Liver (tissue), 9 donors: Measurements from ENCODE around the gene DNAH1. TPM values are rescaled to one million over a fixed set of nuclear protein-coding genes. Genes with fewer than 3 reads are reported as not detected.

Source experiments
- DNase-seq: peaks from one replicate; pipeline ENCODE4 v3.0.0-alpha.2; 2017; ENCODE audit warnings: low spot score
- H3K27ac ChIP-seq, 2 donors: one replicate each; pipeline ENCODE4 v1.7.0; 2013; ENCODE audit warnings: inconsistent platforms in 2 of 2, low read length in 2 of 2, control low read depth in 1 of 2, low read depth in 1 of 2, mild to moderate bottlenecking in 1 of 2
- H3K27me3 ChIP-seq, 4 donors: one replicate each; pipeline versions ENCODE4 v1.6.1 to v1.7.0; 2013; ENCODE audit warnings: low read length in 3 of 4, inconsistent platforms in 1 of 4, mild to moderate bottlenecking in 1 of 4, moderate library complexity in 1 of 4; ENCODE audit not compliant: control insufficient read depth in 4 of 4, insufficient read depth in 4 of 4
- H3K36me3 ChIP-seq, 4 donors: one replicate each; pipeline versions ENCODE4 v1.6.1 to v1.7.0; 2013; ENCODE audit warnings: low read length in 3 of 4, mild to moderate bottlenecking in 3 of 4, low read depth in 1 of 4, moderate library complexity in 1 of 4; ENCODE audit not compliant: control insufficient read depth in 4 of 4, insufficient read depth in 3 of 4
- H3K4me1 ChIP-seq, 4 donors: one replicate each; pipeline versions ENCODE4 v1.6.1 to v1.7.0; 2013; ENCODE audit warnings: low read length in 3 of 4, mild to moderate bottlenecking in 3 of 4, moderate library complexity in 1 of 4; ENCODE audit not compliant: control insufficient read depth in 4 of 4, insufficient read depth in 4 of 4
- H3K4me3 ChIP-seq, 3 donors: one replicate each; pipeline versions ENCODE4 v1.6.1 to v1.7.0; 2013; ENCODE audit warnings: low read length in 3 of 3, control low read depth in 1 of 3, low read depth in 1 of 3, mild to moderate bottlenecking in 1 of 3
- H3K9ac ChIP-seq, 2 donors: one replicate each; pipeline ENCODE4 v1.7.0; 2013; ENCODE audit warnings: low read length in 2 of 2, mild to moderate bottlenecking in 2 of 2, moderate library complexity in 2 of 2, control low read depth in 1 of 2, low read depth in 1 of 2
- H3K9me3 ChIP-seq, 4 donors: one replicate each; pipeline versions ENCODE4 v1.6.1 to v1.7.0; 2013; ENCODE audit warnings: low read length in 3 of 4; ENCODE audit not compliant: control insufficient read depth in 4 of 4
- CTCF ChIP-seq: fragments of 150-350 bp; IDR thresholded peaks from 2 replicates; pipeline ENCODE4 v1.5.1; 2017; ENCODE audit warnings: improper control_type of control experiment, low read depth, low read length; ENCODE audit not compliant: missing input control
- HNF4A ChIP-seq, 2 donors: conservative IDR thresholded peaks; 2 replicates each; pipeline ENCODE4 v1.6.1; 2016; ENCODE audit warnings: antibody characterized with exemption in 2 of 2, mild to moderate bottlenecking in 2 of 2
- HNF4G ChIP-seq: IDR thresholded peaks from 2 replicates; pipeline ENCODE4 v1.6.1; 2016; ENCODE audit warnings: antibody characterized with exemption
- JUND ChIP-seq, 2 donors: IDR thresholded peaks; 2 replicates each; pipeline ENCODE4 v1.6.1; 2016; ENCODE audit warnings: antibody characterized with exemption in 2 of 2
- MAX ChIP-seq: IDR thresholded peaks from 2 replicates; pipeline ENCODE4 v1.6.1; 2016; ENCODE audit warnings: antibody characterized with exemption
- SP1 ChIP-seq: IDR thresholded peaks from 2 replicates; pipeline ENCODE4 v1.6.1; 2018; ENCODE audit warnings: antibody characterized with exemption, mild to moderate bottlenecking
- TAF1 ChIP-seq: conservative IDR thresholded peaks from 2 replicates; pipeline ENCODE4 v1.6.1; 2016; ENCODE audit warnings: antibody characterized with exemption, mild to moderate bottlenecking
- YY1 ChIP-seq: IDR thresholded peaks from 2 replicates; pipeline ENCODE4 v1.6.1; 2016; ENCODE audit warnings: antibody characterized with exemption, mild to moderate bottlenecking
- WGBS: extraction: QIAGEN DNeasy Blood & Tissue Kit; methylation state at CpG from one replicate; pipeline ENCODE4 v1.1.7; 2013; 5-methylcytosine and 5-hydroxymethylcytosine counted together
- polyA plus RNA-seq, 2 donors: library from polyadenylated mRNA; stranded (reverse) in 1 of 2; unstranded in 1 of 2; fragments of 200-250 nt in 1 of 2; fragments of >200 nt in 1 of 2; fragmentation: Nextera tagmentation in 1 of 2; extraction: Ambion mirVana in 1 of 2; gene quantifications; one replicate each; pipeline versions ENCODE4 v1.2.1 to v1.2.3, GENCODE V29; 2013 to 2015
- total RNA-seq, 2 donors: library from RNA; depleted of rRNA; stranded (reverse); fragments of >200 nt; gene quantifications; one replicate each; pipeline ENCODE4 v1.2.3, GENCODE V29; 2014
- TF ChIP-seq, protein P1 (sequence below): IDR thresholded peaks from 2 replicates; pipeline ENCODE4 v1.6.1; 2016; ENCODE audit warnings: antibody characterized with exemption, mild to moderate bottlenecking
- TF ChIP-seq, protein P2 (sequence below): IDR thresholded peaks from 2 replicates; pipeline ENCODE4 v1.6.1; 2016; ENCODE audit warnings: antibody characterized with exemption
- TF ChIP-seq, protein P3 (sequence below): IDR thresholded peaks from 2 replicates; pipeline ENCODE4 v1.6.1; 2016; ENCODE audit warnings: antibody characterized with exemption
- donor health status: healthy.
- donor health status: healthy.
- donor health status: healthy.
- donor health status: healthy.
- donor health status: healthy.

Gene DNAH1
- total and polyA plus RNA-seq, 4 donors = 1.5 to 6.0 (median 2.5) TPM

DNA sequence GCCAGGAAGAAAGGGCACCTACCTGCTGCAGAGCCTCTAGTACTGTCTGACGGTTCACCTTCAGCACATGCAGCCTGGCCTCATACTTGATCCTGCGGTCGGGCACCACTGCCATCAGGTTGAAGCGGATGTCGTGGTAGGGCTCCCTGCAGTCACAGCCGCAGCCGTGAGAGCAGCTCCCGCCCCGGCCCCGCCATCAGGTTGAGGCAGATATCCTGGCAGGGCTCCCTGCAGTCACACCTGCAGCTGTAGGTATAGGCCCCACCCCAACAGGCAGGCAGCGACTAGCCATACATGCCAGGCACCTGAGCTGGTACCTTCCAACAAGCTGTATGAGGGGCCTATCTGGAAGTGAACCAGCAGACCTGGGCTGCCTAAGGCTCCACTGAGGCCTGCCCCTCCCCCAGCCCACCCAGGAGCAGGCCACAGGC lies 90.1 kb downstream of the DNAH1 start:
- 95% methylated on average over 11 of the region's 11 CpGs for WGBS

GRCh38 chr3:52406791-52407510 lies 90.8 kb downstream of the DNAH1 start:
- no peak overlapping the region for H3K9ac ChIP-seq
- no peak overlapping the region for H3K27ac ChIP-seq
- peaks cover 15 to 59% (median 44%) of the 10 kb centered on the region in 4 donors for H3K36me3 ChIP-seq
- no peaks in the 10 kb centered on the region for H3K27me3 ChIP-seq
- peaks cover 0 to 31% (median 25%) of the 10 kb centered on the region in 4 donors for H3K4me1 ChIP-seq
- TF ChIP-seq MAX (no peak), JUND (IDR thresholded peaks at IDR 0.05) (no peak), HNF4G (no peak), CTCF (no peak), SP1 (no peak), TAF1 (no peak), HNF4A (conservative IDR thresholded peaks at IDR 0.05) (no peak), YY1 (no peak)
- TF ChIP-seq, protein P1, sequence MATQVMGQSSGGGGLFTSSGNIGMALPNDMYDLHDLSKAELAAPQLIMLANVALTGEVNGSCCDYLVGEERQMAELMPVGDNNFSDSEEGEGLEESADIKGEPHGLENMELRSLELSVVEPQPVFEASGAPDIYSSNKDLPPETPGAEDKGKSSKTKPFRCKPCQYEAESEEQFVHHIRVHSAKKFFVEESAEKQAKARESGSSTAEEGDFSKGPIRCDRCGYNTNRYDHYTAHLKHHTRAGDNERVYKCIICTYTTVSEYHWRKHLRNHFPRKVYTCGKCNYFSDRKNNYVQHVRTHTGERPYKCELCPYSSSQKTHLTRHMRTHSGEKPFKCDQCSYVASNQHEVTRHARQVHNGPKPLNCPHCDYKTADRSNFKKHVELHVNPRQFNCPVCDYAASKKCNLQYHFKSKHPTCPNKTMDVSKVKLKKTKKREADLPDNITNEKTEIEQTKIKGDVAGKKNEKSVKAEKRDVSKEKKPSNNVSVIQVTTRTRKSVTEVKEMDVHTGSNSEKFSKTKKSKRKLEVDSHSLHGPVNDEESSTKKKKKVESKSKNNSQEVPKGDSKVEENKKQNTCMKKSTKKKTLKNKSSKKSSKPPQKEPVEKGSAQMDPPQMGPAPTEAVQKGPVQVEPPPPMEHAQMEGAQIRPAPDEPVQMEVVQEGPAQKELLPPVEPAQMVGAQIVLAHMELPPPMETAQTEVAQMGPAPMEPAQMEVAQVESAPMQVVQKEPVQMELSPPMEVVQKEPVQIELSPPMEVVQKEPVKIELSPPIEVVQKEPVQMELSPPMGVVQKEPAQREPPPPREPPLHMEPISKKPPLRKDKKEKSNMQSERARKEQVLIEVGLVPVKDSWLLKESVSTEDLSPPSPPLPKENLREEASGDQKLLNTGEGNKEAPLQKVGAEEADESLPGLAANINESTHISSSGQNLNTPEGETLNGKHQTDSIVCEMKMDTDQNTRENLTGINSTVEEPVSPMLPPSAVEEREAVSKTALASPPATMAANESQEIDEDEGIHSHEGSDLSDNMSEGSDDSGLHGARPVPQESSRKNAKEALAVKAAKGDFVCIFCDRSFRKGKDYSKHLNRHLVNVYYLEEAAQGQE = no peak
- TF ChIP-seq, protein P2, sequence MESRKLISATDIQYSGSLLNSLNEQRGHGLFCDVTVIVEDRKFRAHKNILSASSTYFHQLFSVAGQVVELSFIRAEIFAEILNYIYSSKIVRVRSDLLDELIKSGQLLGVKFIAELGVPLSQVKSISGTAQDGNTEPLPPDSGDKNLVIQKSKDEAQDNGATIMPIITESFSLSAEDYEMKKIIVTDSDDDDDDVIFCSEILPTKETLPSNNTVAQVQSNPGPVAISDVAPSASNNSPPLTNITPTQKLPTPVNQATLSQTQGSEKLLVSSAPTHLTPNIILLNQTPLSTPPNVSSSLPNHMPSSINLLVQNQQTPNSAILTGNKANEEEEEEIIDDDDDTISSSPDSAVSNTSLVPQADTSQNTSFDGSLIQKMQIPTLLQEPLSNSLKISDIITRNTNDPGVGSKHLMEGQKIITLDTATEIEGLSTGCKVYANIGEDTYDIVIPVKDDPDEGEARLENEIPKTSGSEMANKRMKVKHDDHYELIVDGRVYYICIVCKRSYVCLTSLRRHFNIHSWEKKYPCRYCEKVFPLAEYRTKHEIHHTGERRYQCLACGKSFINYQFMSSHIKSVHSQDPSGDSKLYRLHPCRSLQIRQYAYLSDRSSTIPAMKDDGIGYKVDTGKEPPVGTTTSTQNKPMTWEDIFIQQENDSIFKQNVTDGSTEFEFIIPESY = no peak
- TF ChIP-seq, protein P3, sequence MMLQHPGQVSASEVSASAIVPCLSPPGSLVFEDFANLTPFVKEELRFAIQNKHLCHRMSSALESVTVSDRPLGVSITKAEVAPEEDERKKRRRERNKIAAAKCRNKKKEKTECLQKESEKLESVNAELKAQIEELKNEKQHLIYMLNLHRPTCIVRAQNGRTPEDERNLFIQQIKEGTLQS = no peak
- WGBS = 96% methylated on average over 20 of the region's 20 CpGs
- H3K9me3 ChIP-seq = no peaks in the 10 kb centered on the region
- no peak overlapping the region for H3K4me3 ChIP-seq
- DNase-seq = no peak

More for the DNA sequence above, 90.1 kb downstream of the DNAH1 start:
- Histone ChIP-seq H3K9ac (no peak overlapping the region), H3K4me1 (peaks cover 0 to 24% (median 18%) of the 10 kb centered on the region in 4 donors), H3K36me3 (peaks cover 15 to 66% (median 48%) of the 10 kb centered on the region in 4 donors), H3K9me3 (no peaks in the 10 kb centered on the region), H3K4me3 (no peak overlapping the region), H3K27ac (no peak overlapping the region), H3K27me3 (no peaks in the 10 kb centered on the region)
- no peak for DNase-seq
- TF ChIP-seq, protein P1 = no peak
- TF ChIP-seq JUND (IDR thresholded peaks at IDR 0.05) (no peak), TAF1 (no peak)
